Measurements from ENCODE around the gene MYL6. TPM values are rescaled to one million over a fixed set of nuclear protein-coding genes. Genes with fewer than 3 reads are reported as not detected.

The MYL6 gene
- total and polyA plus RNA-seq, 2 donors (not counting 3 experiments of a cell fraction or from before 2014, with no cell fraction given) = 2,543 to 8,470 TPM

DNA sequence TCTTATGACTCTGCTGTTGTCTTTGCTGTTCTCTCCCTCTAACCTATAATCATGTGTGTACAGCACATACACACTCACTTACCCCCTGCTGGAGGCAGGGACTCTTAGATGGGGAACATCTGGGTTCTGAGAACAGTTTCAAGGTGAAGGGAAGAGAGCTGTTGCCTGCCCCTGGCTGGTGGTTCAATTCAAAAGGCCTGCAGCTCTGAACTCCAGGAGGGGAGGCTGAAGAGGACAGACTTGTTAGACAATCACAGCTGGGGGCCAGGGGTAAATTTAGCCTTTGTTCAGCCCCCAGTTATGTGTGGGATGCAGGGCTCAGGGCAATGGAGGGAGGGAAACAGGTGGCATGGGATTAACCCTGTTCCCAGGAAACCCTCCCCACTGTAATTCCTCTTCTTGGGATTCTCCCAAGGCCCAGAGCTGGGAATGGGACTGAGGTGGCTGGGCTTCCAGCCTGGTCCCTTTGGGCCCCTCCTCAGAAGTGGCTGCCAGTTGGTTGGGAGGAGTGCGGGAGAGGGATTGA, 3.9 kb upstream of the MYL6 start:
- intact Hi-C loops (cut with micrococcal nuclease) (no loop called here), dilution Hi-C loops (cut with MboI; ENCODE audit: extremely low pct_ligation_motif_present, low sequenced_read_pairs) (no loop called here)
- ChIA-PET CTCF (interaction anchor here (1.2 to 1.9 kb wide), 2 partner anchors 26 to 28 kb away, joined by 4 to 6 read pairs; partner anchors contain the start of gene ESYT1), POLR2A (no interaction called here)
- peaks cover 16% of the 10 kb centered on the region for H3K79me2 ChIP-seq (ENCODE audit: control insufficient read depth, insufficient read depth, low read length)
- peaks cover 20% of the 10 kb centered on the region for H3K4me1 ChIP-seq (ENCODE audit: control insufficient read depth, extremely low read depth, insufficient read depth, low read length)
- H3K9me1 ChIP-seq (replicated peaks; ENCODE audit: control insufficient read depth, extremely low read depth, insufficient read depth, low read length) = no peaks in the 10 kb centered on the region
- peaks cover 0 to 7% of the 10 kb centered on the region in 2 experiments for H3K36me3 ChIP-seq (ENCODE audit: control insufficient read depth in 2 of 2, extremely low read depth in 1 of 2, insufficient read depth in 2 of 2, low read length in 2 of 2)
- no peaks in the 10 kb centered on the region for H3K9me3 ChIP-seq (replicated peaks; ENCODE audit: control insufficient read depth, insufficient read depth, low read length)
- no peak overlapping the region for H3K4me2 ChIP-seq (ENCODE audit: insufficient read depth, low read length)
- no peak overlapping the region for H3K27ac ChIP-seq (ENCODE audit: insufficient read depth, low read depth, low read length)
- DNase-seq (ENCODE audit: low read depth, low spot score) (no peak), FAIRE-seq (no peak)
- H3K4me3 ChIP-seq (replicated peaks in 1 of 3; ENCODE audit: insufficient read depth in 1 of 3, low read depth in 1 of 3, low read length in 3 of 3) = no peak overlapping the region
- TF ChIP-seq JUN (IDR thresholded peaks at IDR 0.05; ENCODE audit: borderline replicate concordance, insufficient read depth, insufficient read length, low read depth) (no peak), POLR2A (IDR thresholded peaks at IDR 0.05; ENCODE audit: low read depth, low read length) (no peak), FOS (IDR thresholded peaks at IDR 0.05; ENCODE audit: borderline replicate concordance, insufficient read depth, low read length) (no peak), CTCF (IDR thresholded peaks at IDR 0.05; ENCODE audit: extremely low read depth in 1 of 2, insufficient read depth in 1 of 2, low read depth in 1 of 2, low read length in 2 of 2) (no peak), MAX (IDR thresholded peaks at IDR 0.05; ENCODE audit: insufficient read depth, insufficient read length) (no peak)
- no peaks in the 10 kb centered on the region for H4K20me1 ChIP-seq (replicated peaks; ENCODE audit: control insufficient read depth, extremely low read depth, insufficient read depth, low read length)
- no peak overlapping the region for H2AFZ ChIP-seq (ENCODE audit: low read depth, low read length)
- no peak overlapping the region for H3K9ac ChIP-seq (replicated peaks; ENCODE audit: extremely low read depth, insufficient read depth, low read length)
- no peaks in the 10 kb centered on the region for H3K27me3 ChIP-seq (ENCODE audit: control insufficient read depth in 2 of 2, insufficient read depth in 2 of 2, low read length in 2 of 2)
- BruUV-seq (replicated peaks) = no TSS peak

GRCh38 chr12:56154818-56155217, 3.3 kb upstream of the MYL6 start:
- no peak overlapping the region for H3K4me3 ChIP-seq (replicated peaks in 1 of 3; ENCODE audit: insufficient read depth in 1 of 3, low read depth in 1 of 3, low read length in 3 of 3)
- CTCF ChIA-PET = interaction anchor here (0.7 to 1.9 kb wide), 3 partner anchors 27 to 30 kb away, joined by 3 to 6 read pairs (median 4); partner anchors contain the start of gene ESYT1
- no peaks in the 10 kb centered on the region for H3K9me1 ChIP-seq (replicated peaks; ENCODE audit: control insufficient read depth, extremely low read depth, insufficient read depth, low read length)
- POLR2A ChIA-PET = no interaction called here
- H3K4me1 ChIP-seq (ENCODE audit: control insufficient read depth, extremely low read depth, insufficient read depth, low read length) = peaks cover 22% of the 10 kb centered on the region
- H3K4me2 ChIP-seq (ENCODE audit: insufficient read depth, low read length) = no peak overlapping the region
- no peak overlapping the region for H3K9ac ChIP-seq (replicated peaks; ENCODE audit: extremely low read depth, insufficient read depth, low read length)
- H3K79me2 ChIP-seq (ENCODE audit: control insufficient read depth, insufficient read depth, low read length) = peaks cover 21% of the 10 kb centered on the region
- H3K9me3 ChIP-seq (replicated peaks; ENCODE audit: control insufficient read depth, insufficient read depth, low read length) = no peaks in the 10 kb centered on the region
- no peaks in the 10 kb centered on the region for H3K27me3 ChIP-seq (ENCODE audit: control insufficient read depth in 2 of 2, insufficient read depth in 2 of 2, low read length in 2 of 2)
- dilution Hi-C loops (cut with MboI; ENCODE audit: extremely low pct_ligation_motif_present, low sequenced_read_pairs) (no loop called here), intact Hi-C loops (cut with micrococcal nuclease) (no loop called here)
- DNase-seq (ENCODE audit: low read depth, low spot score) (no peak), FAIRE-seq (no peak)
- TF ChIP-seq MAX (IDR thresholded peaks at IDR 0.05; ENCODE audit: insufficient read depth, insufficient read length) = no peak
- TF ChIP-seq CTCF (IDR thresholded peaks at IDR 0.05; ENCODE audit: extremely low read depth in 1 of 2, insufficient read depth in 1 of 2, low read depth in 1 of 2, low read length in 2 of 2) = no peak
- no peak for TF ChIP-seq MYC (IDR thresholded peaks at IDR 0.05; ENCODE audit: low read depth, low read length)
- TF ChIP-seq EZH2 (IDR thresholded peaks at IDR 0.05; ENCODE audit: borderline replicate concordance, low read depth, low read length, severe bottlenecking) = no peak
- no peak for TF ChIP-seq FOS (IDR thresholded peaks at IDR 0.05; ENCODE audit: borderline replicate concordance, insufficient read depth, low read length)
- no peak for TF ChIP-seq POLR2A (IDR thresholded peaks at IDR 0.05; ENCODE audit: low read depth, low read length)
- TF ChIP-seq GATA2 (IDR thresholded peaks at IDR 0.05; ENCODE audit: insufficient read depth, insufficient read length, low read depth, low read length) = no peak
- TF ChIP-seq POLR2AphosphoS5 (IDR thresholded peaks at IDR 0.05; ENCODE audit: insufficient read depth, low read depth, low read length) = no peak
- TF ChIP-seq JUN (IDR thresholded peaks at IDR 0.05; ENCODE audit: borderline replicate concordance, insufficient read depth, insufficient read length, low read depth) = no peak
- no peak overlapping the region for H3K27ac ChIP-seq (ENCODE audit: insufficient read depth, low read depth, low read length)
- no peaks in the 10 kb centered on the region for H4K20me1 ChIP-seq (replicated peaks; ENCODE audit: control insufficient read depth, extremely low read depth, insufficient read depth, low read length)
- no peak overlapping the region for H2AFZ ChIP-seq (ENCODE audit: low read depth, low read length)
- no TSS peak for BruUV-seq (replicated peaks)
- H3K36me3 ChIP-seq (ENCODE audit: control insufficient read depth in 2 of 2, extremely low read depth in 1 of 2, insufficient read depth in 2 of 2, low read length in 2 of 2) = peaks cover 3 to 7% of the 10 kb centered on the region in 2 experiments
